ENCODE data around the gene KDM2A. TPM values are rescaled to one million over a fixed set of nuclear protein-coding genes. Genes with fewer than 3 reads are reported as not detected.

The KDM2A gene
- total and polyA plus RNA-seq, 2 of the 13 experiments (the other 11 are each of a cell fraction or from before 2014, with no cell fraction given), result 31.3 to 31.4 TPM

- TF ChIP-seq ZNF720 (CRISPR knock-in tag; IDR thresholded peaks at IDR 0.05), result no peak
- TF ChIP-seq SIN3A (IDR thresholded peaks at IDR 0.05; ENCODE audit: borderline replicate concordance, low read depth, low read length), result peak; percentile 78; the same call in 1 of the 2 replicates
- TF ChIP-seq PRMT3 (CRISPR knock-in tag; IDR thresholded peaks at IDR 0.05; ENCODE audit: borderline replicate concordance, low read depth), result peak; percentile 3; the same call in 1 of the 2 replicates
- TF ChIP-seq, protein P1, sequence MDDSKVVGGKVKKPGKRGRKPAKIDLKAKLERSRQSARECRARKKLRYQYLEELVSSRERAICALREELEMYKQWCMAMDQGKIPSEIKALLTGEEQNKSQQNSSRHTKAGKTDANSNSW (CRISPR knock-in tag; IDR thresholded peaks at IDR 0.05; ENCODE audit: borderline replicate concordance), result no peak
- TF ChIP-seq, protein P2, sequence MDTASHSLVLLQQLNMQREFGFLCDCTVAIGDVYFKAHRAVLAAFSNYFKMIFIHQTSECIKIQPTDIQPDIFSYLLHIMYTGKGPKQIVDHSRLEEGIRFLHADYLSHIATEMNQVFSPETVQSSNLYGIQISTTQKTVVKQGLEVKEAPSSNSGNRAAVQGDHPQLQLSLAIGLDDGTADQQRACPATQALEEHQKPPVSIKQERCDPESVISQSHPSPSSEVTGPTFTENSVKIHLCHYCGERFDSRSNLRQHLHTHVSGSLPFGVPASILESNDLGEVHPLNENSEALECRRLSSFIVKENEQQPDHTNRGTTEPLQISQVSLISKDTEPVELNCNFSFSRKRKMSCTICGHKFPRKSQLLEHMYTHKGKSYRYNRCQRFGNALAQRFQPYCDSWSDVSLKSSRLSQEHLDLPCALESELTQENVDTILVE (CRISPR knock-in tag; IDR thresholded peaks at IDR 0.05), result peak; percentile 66
- peak; percentile 54; the same call in 1 of the 2 replicates for TF ChIP-seq ZNF383 (CRISPR knock-in tag; IDR thresholded peaks at IDR 0.05; ENCODE audit: borderline replicate concordance)
- TF ChIP-seq, protein P3, sequence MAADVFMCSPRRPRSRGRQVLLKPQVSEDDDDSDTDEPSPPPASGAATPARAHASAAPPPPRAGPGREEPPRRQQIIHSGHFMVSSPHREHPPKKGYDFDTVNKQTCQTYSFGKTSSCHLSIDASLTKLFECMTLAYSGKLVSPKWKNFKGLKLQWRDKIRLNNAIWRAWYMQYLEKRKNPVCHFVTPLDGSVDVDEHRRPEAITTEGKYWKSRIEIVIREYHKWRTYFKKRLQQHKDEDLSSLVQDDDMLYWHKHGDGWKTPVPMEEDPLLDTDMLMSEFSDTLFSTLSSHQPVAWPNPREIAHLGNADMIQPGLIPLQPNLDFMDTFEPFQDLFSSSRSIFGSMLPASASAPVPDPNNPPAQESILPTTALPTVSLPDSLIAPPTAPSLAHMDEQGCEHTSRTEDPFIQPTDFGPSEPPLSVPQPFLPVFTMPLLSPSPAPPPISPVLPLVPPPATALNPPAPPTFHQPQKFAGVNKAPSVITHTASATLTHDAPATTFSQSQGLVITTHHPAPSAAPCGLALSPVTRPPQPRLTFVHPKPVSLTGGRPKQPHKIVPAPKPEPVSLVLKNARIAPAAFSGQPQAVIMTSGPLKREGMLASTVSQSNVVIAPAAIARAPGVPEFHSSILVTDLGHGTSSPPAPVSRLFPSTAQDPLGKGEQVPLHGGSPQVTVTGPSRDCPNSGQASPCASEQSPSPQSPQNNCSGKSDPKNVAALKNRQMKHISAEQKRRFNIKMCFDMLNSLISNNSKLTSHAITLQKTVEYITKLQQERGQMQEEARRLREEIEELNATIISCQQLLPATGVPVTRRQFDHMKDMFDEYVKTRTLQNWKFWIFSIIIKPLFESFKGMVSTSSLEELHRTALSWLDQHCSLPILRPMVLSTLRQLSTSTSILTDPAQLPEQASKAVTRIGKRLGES (CRISPR knock-in tag; IDR thresholded peaks at IDR 0.05; ENCODE audit: borderline replicate concordance), result no peak
- TF ChIP-seq PCBP1 (IDR thresholded peaks at IDR 0.05; ENCODE audit: borderline replicate concordance, low read depth, low read length), result no peak
- no peak for TF ChIP-seq SNRNP70 (IDR thresholded peaks at IDR 0.05; ENCODE audit: low read depth, low read length)
- TF ChIP-seq HIVEP1 (CRISPR knock-in tag; IDR thresholded peaks at IDR 0.05), result 0 out of 2 replicates have a peak, but pooled peaks have one; percentile 29
- TF ChIP-seq ZNF607 (CRISPR knock-in tag; IDR thresholded peaks at IDR 0.05; ENCODE audit: borderline replicate concordance), result peak; percentile 93; the same call in 1 of the 2 replicates
- TF ChIP-seq, protein P4, sequence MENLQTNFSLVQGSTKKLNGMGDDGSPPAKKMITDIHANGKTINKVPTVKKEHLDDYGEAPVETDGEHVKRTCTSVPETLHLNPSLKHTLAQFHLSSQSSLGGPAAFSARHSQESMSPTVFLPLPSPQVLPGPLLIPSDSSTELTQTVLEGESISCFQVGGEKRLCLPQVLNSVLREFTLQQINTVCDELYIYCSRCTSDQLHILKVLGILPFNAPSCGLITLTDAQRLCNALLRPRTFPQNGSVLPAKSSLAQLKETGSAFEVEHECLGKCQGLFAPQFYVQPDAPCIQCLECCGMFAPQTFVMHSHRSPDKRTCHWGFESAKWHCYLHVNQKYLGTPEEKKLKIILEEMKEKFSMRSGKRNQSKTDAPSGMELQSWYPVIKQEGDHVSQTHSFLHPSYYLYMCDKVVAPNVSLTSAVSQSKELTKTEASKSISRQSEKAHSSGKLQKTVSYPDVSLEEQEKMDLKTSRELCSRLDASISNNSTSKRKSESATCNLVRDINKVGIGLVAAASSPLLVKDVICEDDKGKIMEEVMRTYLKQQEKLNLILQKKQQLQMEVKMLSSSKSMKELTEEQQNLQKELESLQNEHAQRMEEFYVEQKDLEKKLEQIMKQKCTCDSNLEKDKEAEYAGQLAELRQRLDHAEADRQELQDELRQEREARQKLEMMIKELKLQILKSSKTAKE (CRISPR knock-in tag; IDR thresholded peaks at IDR 0.05; ENCODE audit: borderline replicate concordance), result peak; percentile 26; the same call in 1 of the 2 replicates
- TF ChIP-seq, protein P5, sequence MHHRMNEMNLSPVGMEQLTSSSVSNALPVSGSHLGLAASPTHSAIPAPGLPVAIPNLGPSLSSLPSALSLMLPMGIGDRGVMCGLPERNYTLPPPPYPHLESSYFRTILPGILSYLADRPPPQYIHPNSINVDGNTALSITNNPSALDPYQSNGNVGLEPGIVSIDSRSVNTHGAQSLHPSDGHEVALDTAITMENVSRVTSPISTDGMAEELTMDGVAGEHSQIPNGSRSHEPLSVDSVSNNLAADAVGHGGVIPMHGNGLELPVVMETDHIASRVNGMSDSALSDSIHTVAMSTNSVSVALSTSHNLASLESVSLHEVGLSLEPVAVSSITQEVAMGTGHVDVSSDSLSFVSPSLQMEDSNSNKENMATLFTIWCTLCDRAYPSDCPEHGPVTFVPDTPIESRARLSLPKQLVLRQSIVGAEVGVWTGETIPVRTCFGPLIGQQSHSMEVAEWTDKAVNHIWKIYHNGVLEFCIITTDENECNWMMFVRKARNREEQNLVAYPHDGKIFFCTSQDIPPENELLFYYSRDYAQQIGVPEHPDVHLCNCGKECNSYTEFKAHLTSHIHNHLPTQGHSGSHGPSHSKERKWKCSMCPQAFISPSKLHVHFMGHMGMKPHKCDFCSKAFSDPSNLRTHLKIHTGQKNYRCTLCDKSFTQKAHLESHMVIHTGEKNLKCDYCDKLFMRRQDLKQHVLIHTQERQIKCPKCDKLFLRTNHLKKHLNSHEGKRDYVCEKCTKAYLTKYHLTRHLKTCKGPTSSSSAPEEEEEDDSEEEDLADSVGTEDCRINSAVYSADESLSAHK (CRISPR knock-in tag; IDR thresholded peaks at IDR 0.05; ENCODE audit: borderline replicate concordance), result no peak
- peak; percentile 62; the same call in 1 of the 2 replicates for TF ChIP-seq HMG20B (CRISPR knock-in tag; conservative IDR thresholded peaks at IDR 0.05)
- TF ChIP-seq BCL6 (CRISPR knock-in tag; IDR thresholded peaks at IDR 0.05), result 0 out of 2 replicates have a peak, but pooled peaks have one; percentile 36
- TF ChIP-seq GMEB1 (CRISPR knock-in tag; IDR thresholded peaks at IDR 0.05; ENCODE audit: borderline replicate concordance), result peak; percentile 41; the same call in 1 of the 2 replicates
Observed at GRCh38 chr11:67288452-67289225, 169.6 kb downstream of the KDM2A start (continued).
